Panc1 (cell line): ENCODE results near the gene POLN. TPM values are rescaled to one million over a fixed set of nuclear protein-coding genes. Genes with fewer than 3 reads are reported as not detected.
A peak's percentile ranks its signal among the peaks of the same experiment; 100 is the strongest.

Experiments used
- ATAC-seq: fragments of 200-7000 bp; cut with Tn5 transposase; 2 replicates; pipeline ENCODE4 v1.9.1; 2020; ENCODE audit warnings: mild to moderate bottlenecking, moderate library complexity
- BruUV-seq: library from RNA; stranded (reverse); fragments of 400-500 nt; replicated peaks from 2 replicates; lab custom pipeline; 2021; lab: Mats Ljungman, UMichigan
- CTCF ChIA-PET: fragments of 300-600 bp; sonication (Branson Sonifier 250); formaldehyde crosslinking; loops from one replicate; lab custom pipeline; 2022; ENCODE audit warnings: antibody characterized with exemption; lab: Charles Lee
- POLR2A ChIA-PET: fragments of 300-600 bp; sonication (Branson Sonifier 250); formaldehyde crosslinking; loops from one replicate; lab custom pipeline; 2022; ENCODE audit warnings: antibody characterized with exemption; lab: Charles Lee
- DNase-seq: peaks from one replicate; pipeline ENCODE4 v3.0.0-alpha.2; 2010; ENCODE audit warnings: low read depth, low spot score
- H3K27ac ChIP-seq: 2 replicates; pipeline ENCODE4 v1.5.1; 2011; ENCODE audit warnings: mild to moderate bottlenecking, low read length, inconsistent platforms
- H3K27me3 ChIP-seq: fragments of 200-500 bp; sonication (Bioruptor generic); 2 replicates; pipeline ENCODE4 v1.6.0; 2014; ENCODE audit warnings: low read length, inconsistent platforms; ENCODE audit not compliant: control insufficient read depth, insufficient read depth
- H3K36me3 ChIP-seq: fragments of 200-500 bp; sonication (Bioruptor generic); 2 replicates; pipeline ENCODE4 v1.5.1; 2014; ENCODE audit warnings: inconsistent platforms, mild to moderate bottlenecking, low read length, moderate library complexity; ENCODE audit not compliant: control insufficient read depth, insufficient read depth
- H3K4me1 ChIP-seq: 2 replicates; pipeline ENCODE4 v1.5.1; 2011; ENCODE audit warnings: inconsistent platforms, mild to moderate bottlenecking, low read length, moderate library complexity; ENCODE audit not compliant: control insufficient read depth, insufficient read depth
- H3K4me3 ChIP-seq, 2 experiments: 2 replicates each; pipeline ENCODE4 v1.5.1; 2011 to 2012; ENCODE audit warnings: low read depth in 2 of 2, low read length in 2 of 2, mild to moderate bottlenecking in 2 of 2, inconsistent platforms in 1 of 2, moderate library complexity in 1 of 2
- H3K9me3 ChIP-seq: fragments of 200-500 bp; sonication (Bioruptor generic); 2 replicates; pipeline ENCODE4 v1.5.1; 2014; ENCODE audit warnings: low read depth, mild to moderate bottlenecking, inconsistent platforms, low read length, moderate library complexity; ENCODE audit not compliant: control insufficient read depth, insufficient read depth
- CTCF ChIP-seq: fragments of 450-650 bp; IDR thresholded peaks from 2 replicates; pipeline ENCODE4 v1.5.1; 2017; ENCODE audit warnings: mild to moderate bottlenecking
- POLR2AphosphoS5 ChIP-seq: IDR thresholded peaks from 2 replicates; pipeline ENCODE4 v1.6.1; 2012; ENCODE audit warnings: mild to moderate bottlenecking, low read depth, low read length, moderate library complexity
- REST ChIP-seq, 2 experiments: IDR thresholded peaks; 2 replicates each; pipeline ENCODE4 v1.6.1; 2011 to 2012; ENCODE audit warnings: low read depth in 2 of 2, control low read depth in 1 of 2, low read length in 1 of 2, mild to moderate bottlenecking in 1 of 2, moderate library complexity in 1 of 2; ENCODE audit not compliant: insufficient read depth in 1 of 2
- SIN3A ChIP-seq: IDR thresholded peaks from 2 replicates; pipeline ENCODE4 v1.6.1; 2012; ENCODE audit warnings: low read depth, mild to moderate bottlenecking, low read length, moderate library complexity, borderline replicate concordance; ENCODE audit not compliant: insufficient read depth
- TCF7L2 ChIP-seq: IDR thresholded peaks from 2 replicates; pipeline ENCODE4 v1.6.1; 2011; ENCODE audit warnings: mild to moderate bottlenecking, low read depth, low read length, inconsistent platforms
- in situ Hi-C: cut with HindIII; loops from 2 replicates; pipeline ENCODE4 v1.10.0; 2016; ENCODE audit warnings: low sequenced_read_pairs, low pct_unique_long_range_greater_than_20kb
- intact Hi-C: fragments of 100-400 bp; cut with micrococcal nuclease; formaldehyde crosslinking; loops from one replicate; pipeline ENCODE4 v1.10.0; 2022; ENCODE audit not compliant: unreplicated experiment
- total RNA-seq: library from RNA; stranded (reverse); gene quantifications from one replicate; pipeline ENCODE4 v1.2.1, GENCODE V29; 2021; ENCODE audit not compliant: unreplicated experiment

The POLN gene
- total RNA-seq, 1 experiment from 2014 or later = 4.3 TPM

GRCh38 chr4:2096073-2096609 lies 145.8 kb downstream of the POLN start:
- Histone ChIP-seq H3K36me3 (no peaks in the 10 kb centered on the region), H3K27ac (no peak overlapping the region), H3K4me3 (no peak overlapping the region), H3K4me1 (no peaks in the 10 kb centered on the region), H3K9me3 (no peaks in the 10 kb centered on the region), H3K27me3 (no peaks in the 10 kb centered on the region)
- DNase-seq = no peak
- TF ChIP-seq SIN3A = no peak
- no peak for TF ChIP-seq CTCF
- no peak for TF ChIP-seq TCF7L2
- no peak for TF ChIP-seq REST (IDR thresholded peaks at IDR 0.05; ENCODE audit: insufficient read depth in 1 of 2, low read depth in 2 of 2, low read length in 1 of 2)
- no peak for TF ChIP-seq POLR2AphosphoS5
- no TSS peak for BruUV-seq
- ChIA-PET POLR2A (no interaction called here), CTCF (no interaction called here)
- no peak for ATAC-seq
- intact Hi-C loops = no loop called here
- in situ Hi-C loops = no loop called here

GRCh38 chr4:2095236-2096072 lies 146.5 kb downstream of the POLN start:
- Histone ChIP-seq H3K27me3 (no peaks in the 10 kb centered on the region), H3K9me3 (no peaks in the 10 kb centered on the region), H3K4me1 (no peaks in the 10 kb centered on the region), H3K36me3 (no peaks in the 10 kb centered on the region), H3K4me3 (no peak overlapping the region), H3K27ac (no peak overlapping the region)
- CTCF ChIA-PET = no interaction called here
- peak; percentile 45; the same call in 1 of the 2 replicates for ATAC-seq
- TF ChIP-seq CTCF (no peak), REST (IDR thresholded peaks at IDR 0.05; ENCODE audit: insufficient read depth in 1 of 2, low read depth in 2 of 2, low read length in 1 of 2) (no peak), SIN3A (no peak), TCF7L2 (no peak), POLR2AphosphoS5 (no peak)
- in situ Hi-C loops (no loop called here), intact Hi-C loops (no loop called here)
- no peak for DNase-seq
- no TSS peak for BruUV-seq
- POLR2A ChIA-PET = no interaction called here
